K562 (cell line): ENCODE data around the gene FAM83D.

Experiments
- CBFB ChIP-seq: sonication (generic); formaldehyde crosslinking; IDR thresholded peaks from 2 replicates; pipeline ENCODE4 v1.4.0; 2020; ENCODE audit warnings: mild to moderate bottlenecking, missing genetic modification reagents
- CTCF ChIP-seq, 3 experiments: IDR thresholded peaks in 2 of 3; conservative IDR thresholded peaks in 1 of 3; 2 replicates each; pipeline ENCODE4 v1.5.1; 2011 to 2012; ENCODE audit warnings: low read length in 3 of 3, mild to moderate bottlenecking in 3 of 3, control low read depth in 2 of 3, improper control_type of control experiment in 1 of 3, inconsistent platforms in 1 of 3, low read depth in 1 of 3, mixed read lengths in 1 of 3, moderate library complexity in 1 of 3; ENCODE audit not compliant: insufficient read depth in 2 of 3
- MYC ChIP-seq, 2 experiments: fragments of 250-450 bp in 1 of 2; sonication (Bioruptor Pico) in 1 of 2; IDR thresholded peaks; 2 replicates each; pipeline versions ENCODE4 v1.5.1 to v1.6.1; 2012 to 2021; ENCODE audit warnings: low read depth in 2 of 2, borderline replicate concordance in 1 of 2, improper control_type of control experiment in 1 of 2, low read length in 1 of 2, mild to moderate bottlenecking in 1 of 2, moderate library complexity in 1 of 2
- TAF1 ChIP-seq: IDR thresholded peaks from 2 replicates; pipeline ENCODE4 v1.6.1; 2011; ENCODE audit warnings: mild to moderate bottlenecking, low read length, moderate library complexity; ENCODE audit not compliant: insufficient read depth, control insufficient read depth, severe bottlenecking; ENCODE audit errors: extremely low read depth
- ZFP30 ChIP-seq: fragments of 250-450 bp; sonication (Bioruptor Pico); IDR thresholded peaks from 2 replicates; pipeline ENCODE4 v1.8.0; 2022; ENCODE audit warnings: moderate library complexity, mild to moderate bottlenecking, inconsistent platforms, borderline replicate concordance

- TF ChIP-seq CBFB (CRISPR knock-in tag) (no peak), TAF1 (no peak), CTCF (IDR thresholded peaks at IDR 0.05 in 2 of 3, conservative IDR thresholded peaks at IDR 0.05 in 1 of 3; ENCODE audit: insufficient read depth in 2 of 3, low read depth in 1 of 3, low read length in 3 of 3) (no peak), ZFP30 (CRISPR knock-in tag) (no peak), MYC (IDR thresholded peaks at IDR 0.05; ENCODE audit: low read depth, low read length) (no peak), MYC (CRISPR knock-in tag; IDR thresholded peaks at IDR 0.05; ENCODE audit: borderline replicate concordance, low read depth) (no peak)
Observed at GRCh38 chr20:38918172-38918571, 8.0 kb upstream of the FAM83D start.
